Measurements from ENCODE around the gene MT1HL1.

Gene MT1HL1

GRCh38 chr1:237018896-237019295 is 14.7 kb upstream of the MT1HL1 start:
- Histone ChIP-seq H3K4ac (ENCODE audit: low read depth in 1 of 2, low read length in 2 of 2) (no peak overlapping the region), H3K27ac (ENCODE audit: low read length, poor library complexity, severe bottlenecking) (no peak overlapping the region), H3K9ac (ENCODE audit: low read length) (no peak overlapping the region), H2AK5ac (ENCODE audit: low read length, severe bottlenecking) (no peak overlapping the region), H3K4me2 (ENCODE audit: low read length, poor library complexity, severe bottlenecking) (no peak overlapping the region), H3K4me3 (ENCODE audit: insufficient read depth in 1 of 2, low read depth in 1 of 2, low read length in 2 of 2) (no peak overlapping the region), H2BK12ac (ENCODE audit: low read length in 2 of 2) (no peak overlapping the region), H3K79me1 (replicated peaks; ENCODE audit: low read length, poor library complexity, severe bottlenecking) (no peaks in the 10 kb centered on the region), H3K9me3 (ENCODE audit: control insufficient read depth, low read length) (peaks cover 3% of the 10 kb centered on the region), H3K36me3 (ENCODE audit: control insufficient read depth in 1 of 2, insufficient read depth in 2 of 2, low read depth in 1 of 2, low read length in 2 of 2) (no peaks in the 10 kb centered on the region), H2AFZ (ENCODE audit: low read depth, low read length) (no peak overlapping the region), H2BK5ac (ENCODE audit: low read depth, low read length, poor library complexity, severe bottlenecking) (no peak overlapping the region), H3K23ac (ENCODE audit: low read length in 2 of 2) (no peak overlapping the region), H4K91ac (ENCODE audit: low read length) (no peak overlapping the region), H2BK120ac (ENCODE audit: low read depth, low read length) (no peak overlapping the region), H4K8ac (ENCODE audit: low read length) (no peak overlapping the region), H3K4me1 (ENCODE audit: control insufficient read depth, insufficient read depth, low read depth, low read length) (no peaks in the 10 kb centered on the region), H3K18ac (ENCODE audit: low read depth in 1 of 2, low read length in 2 of 2) (no peak overlapping the region), H2BK15ac (ENCODE audit: low read depth, poor library complexity, severe bottlenecking) (no peak overlapping the region), H3K14ac (ENCODE audit: low read length in 2 of 2) (no peak overlapping the region), H3K27me3 (ENCODE audit: control insufficient read depth in 1 of 2, insufficient read depth in 1 of 2, low read length in 2 of 2) (peaks cover 0 to 5% of the 10 kb centered on the region in 2 experiments)
- DNase-seq, result no peak

GRCh38 chr1:237016626-237017025 is 12.4 kb upstream of the MT1HL1 start:
- no peak overlapping the region for H4K91ac ChIP-seq (ENCODE audit: low read length)
- no peak overlapping the region for H2BK5ac ChIP-seq (ENCODE audit: low read depth, low read length, poor library complexity, severe bottlenecking)
- no peak overlapping the region for H3K23ac ChIP-seq (ENCODE audit: low read length in 2 of 2)
- no peak overlapping the region for H3K4ac ChIP-seq (ENCODE audit: low read depth in 1 of 2, low read length in 2 of 2)
- H2BK120ac ChIP-seq (ENCODE audit: low read depth, low read length), result no peak overlapping the region
- no peak overlapping the region for H3K18ac ChIP-seq (ENCODE audit: low read depth in 1 of 2, low read length in 2 of 2)
- peaks cover 0 to 8% of the 10 kb centered on the region in 2 experiments for H3K27me3 ChIP-seq (ENCODE audit: control insufficient read depth in 1 of 2, insufficient read depth in 1 of 2, low read length in 2 of 2)
- H4K8ac ChIP-seq (ENCODE audit: low read length), result no peak overlapping the region
- no peak overlapping the region for H3K9ac ChIP-seq (ENCODE audit: low read length)
- H3K27ac ChIP-seq (ENCODE audit: low read length, poor library complexity, severe bottlenecking), result no peak overlapping the region
- H2AK5ac ChIP-seq (ENCODE audit: low read length, severe bottlenecking), result no peak overlapping the region
- H2BK12ac ChIP-seq (ENCODE audit: low read length in 2 of 2), result no peak overlapping the region
- no peak for DNase-seq
- no peak overlapping the region for H3K4me3 ChIP-seq (ENCODE audit: insufficient read depth in 1 of 2, low read depth in 1 of 2, low read length in 2 of 2)
- no peaks in the 10 kb centered on the region for H3K79me1 ChIP-seq (replicated peaks; ENCODE audit: low read length, poor library complexity, severe bottlenecking)
- no peaks in the 10 kb centered on the region for H3K36me3 ChIP-seq (ENCODE audit: control insufficient read depth in 1 of 2, insufficient read depth in 2 of 2, low read depth in 1 of 2, low read length in 2 of 2)
- peaks cover 3% of the 10 kb centered on the region for H3K9me3 ChIP-seq (ENCODE audit: control insufficient read depth, low read length)
- H3K4me2 ChIP-seq (ENCODE audit: low read length, poor library complexity, severe bottlenecking), result no peak overlapping the region
- peaks cover 4% of the 10 kb centered on the region for H3K4me1 ChIP-seq (ENCODE audit: control insufficient read depth, insufficient read depth, low read depth, low read length)
- H3K14ac ChIP-seq (ENCODE audit: low read length in 2 of 2), result no peak overlapping the region
- WGBS, result 63% methylated on average over 1 of the region's 1 CpG
- no peak overlapping the region for H2BK15ac ChIP-seq (ENCODE audit: low read depth, poor library complexity, severe bottlenecking)
- no peak overlapping the region for H2AFZ ChIP-seq (ENCODE audit: low read depth, low read length)

GRCh38 chr1:237013608-237014007 is 9.4 kb upstream of the MT1HL1 start:
- Histone ChIP-seq H4K8ac (ENCODE audit: low read length) (no peak overlapping the region), H3K4ac (ENCODE audit: low read depth in 1 of 2, low read length in 2 of 2) (no peak overlapping the region), H4K91ac (ENCODE audit: low read length) (no peak overlapping the region), H3K27ac (ENCODE audit: low read length, poor library complexity, severe bottlenecking) (no peak overlapping the region), H3K27me3 (ENCODE audit: control insufficient read depth in 1 of 2, insufficient read depth in 1 of 2, low read length in 2 of 2) (peaks cover 0 to 19% of the 10 kb centered on the region in 2 experiments), H3K79me1 (replicated peaks; ENCODE audit: low read length, poor library complexity, severe bottlenecking) (no peaks in the 10 kb centered on the region), H2AK5ac (ENCODE audit: low read length, severe bottlenecking) (no peak overlapping the region), H3K23ac (ENCODE audit: low read length in 2 of 2) (no peak overlapping the region), H3K9me3 (ENCODE audit: control insufficient read depth, low read length) (peaks cover 3% of the 10 kb centered on the region), H2BK12ac (ENCODE audit: low read length in 2 of 2) (no peak overlapping the region), H3K18ac (ENCODE audit: low read depth in 1 of 2, low read length in 2 of 2) (no peak overlapping the region), H3K4me1 (ENCODE audit: control insufficient read depth, insufficient read depth, low read depth, low read length) (peaks cover 4% of the 10 kb centered on the region), H3K4me2 (ENCODE audit: low read length, poor library complexity, severe bottlenecking) (no peak overlapping the region), H3K4me3 (ENCODE audit: insufficient read depth in 1 of 2, low read depth in 1 of 2, low read length in 2 of 2) (no peak overlapping the region), H2BK120ac (ENCODE audit: low read depth, low read length) (no peak overlapping the region), H2BK5ac (ENCODE audit: low read depth, low read length, poor library complexity, severe bottlenecking) (no peak overlapping the region), H2AFZ (ENCODE audit: low read depth, low read length) (no peak overlapping the region), H3K14ac (ENCODE audit: low read length in 2 of 2) (no peak overlapping the region), H3K9ac (ENCODE audit: low read length) (no peak overlapping the region), H2BK15ac (ENCODE audit: low read depth, poor library complexity, severe bottlenecking) (no peak overlapping the region), H3K36me3 (ENCODE audit: control insufficient read depth in 1 of 2, insufficient read depth in 2 of 2, low read depth in 1 of 2, low read length in 2 of 2) (no peaks in the 10 kb centered on the region)
- 79% methylated on average over 5 of the region's 5 CpGs for WGBS
- no peak for DNase-seq

GRCh38 chr1:237012788-237013383 is 8.6 kb upstream of the MT1HL1 start:
- H3K4me1 ChIP-seq (ENCODE audit: control insufficient read depth, insufficient read depth, low read depth, low read length), result peaks cover 4% of the 10 kb centered on the region
- 75% methylated on average over 15 of the region's 15 CpGs for WGBS

More at GRCh38 chr1:237012788-237013383, 8.6 kb upstream of the MT1HL1 start:
- no peak overlapping the region for H2BK15ac ChIP-seq (ENCODE audit: low read depth, poor library complexity, severe bottlenecking)
- H3K4ac ChIP-seq (ENCODE audit: low read depth in 1 of 2, low read length in 2 of 2), result no peak overlapping the region
- peaks cover 0 to 19% of the 10 kb centered on the region in 2 experiments for H3K27me3 ChIP-seq (ENCODE audit: control insufficient read depth in 1 of 2, insufficient read depth in 1 of 2, low read length in 2 of 2)
- no peak for DNase-seq
- no peak overlapping the region for H3K4me3 ChIP-seq (ENCODE audit: insufficient read depth in 1 of 2, low read depth in 1 of 2, low read length in 2 of 2)
- no peak overlapping the region for H2BK12ac ChIP-seq (ENCODE audit: low read length in 2 of 2)
- H3K14ac ChIP-seq (ENCODE audit: low read length in 2 of 2), result no peak overlapping the region
- no peak overlapping the region for H3K27ac ChIP-seq (ENCODE audit: low read length, poor library complexity, severe bottlenecking)
- H3K9ac ChIP-seq (ENCODE audit: low read length), result no peak overlapping the region
- peak overlapping the region; percentile 39 for H3K4me2 ChIP-seq (ENCODE audit: low read length, poor library complexity, severe bottlenecking)
- no peak overlapping the region for H4K91ac ChIP-seq (ENCODE audit: low read length)
- H3K23ac ChIP-seq (ENCODE audit: low read length in 2 of 2), result no peak overlapping the region
- H3K18ac ChIP-seq (ENCODE audit: low read depth in 1 of 2, low read length in 2 of 2), result no peak overlapping the region
- H2BK120ac ChIP-seq (ENCODE audit: low read depth, low read length), result no peak overlapping the region
- no peak overlapping the region for H2AK5ac ChIP-seq (ENCODE audit: low read length, severe bottlenecking)
- peaks cover 3% of the 10 kb centered on the region for H3K9me3 ChIP-seq (ENCODE audit: control insufficient read depth, low read length)
- H3K79me1 ChIP-seq (replicated peaks; ENCODE audit: low read length, poor library complexity, severe bottlenecking), result no peaks in the 10 kb centered on the region
- H2BK5ac ChIP-seq (ENCODE audit: low read depth, low read length, poor library complexity, severe bottlenecking), result no peak overlapping the region
- H2AFZ ChIP-seq (ENCODE audit: low read depth, low read length), result no peak overlapping the region
- H3K36me3 ChIP-seq (ENCODE audit: control insufficient read depth in 1 of 2, insufficient read depth in 2 of 2, low read depth in 1 of 2, low read length in 2 of 2), result no peaks in the 10 kb centered on the region
- no peak overlapping the region for H4K8ac ChIP-seq (ENCODE audit: low read length)

Data from mesenchymal stem cell (in vitro differentiated cells and primary cell).